Stimulated activated CD4-positive, alpha-beta T cell treated with anti-CD3 and anti-CD28 coated beads, Interleukin-15, amount 100 ng/mL, for 48 hours (primary cell): ENCODE data around the gene CGB2.

ENCODE experiments used
- DNase-seq, 2 donors: peaks; one replicate each; pipeline ENCODE4 v3.0.0-alpha.2; 2020; ENCODE audit warnings: low read depth in 2 of 2

The CGB2 gene

GRCh38 chr19:49031642-49032301 lies at the start of gene CGB2:
Gene CGB2 (plus strand): TSS chr19:49031890. CDS start chr19:49032096, 206 bp downstream.
- DNase-seq, result peak; percentile 74 to 82

- no peak for DNase-seq
Measured at GRCh38 chr19:48982280-48982679, 49.4 kb upstream of the CGB2 start.

- DNase-seq, result no peak
Measured at GRCh38 chr19:48985711-48986110, 46.0 kb upstream of the CGB2 start.

- no peak for DNase-seq
Measured at GRCh38 chr19:48986211-48986610, 45.5 kb upstream of the CGB2 start.

GRCh38 chr19:48987323-48987722 lies 44.4 kb upstream of the CGB2 start:
- DNase-seq, result no peak

GRCh38 chr19:48988286-48988685 lies 43.4 kb upstream of the CGB2 start:
- DNase-seq, result no peak

- no peak for DNase-seq
Measured at GRCh38 chr19:48988860-48989259, 42.8 kb upstream of the CGB2 start.

- no peak for DNase-seq
Measured at GRCh38 chr19:48989701-48990291, 41.9 kb upstream of the CGB2 start.

- no peak for DNase-seq
Measured at GRCh38 chr19:48990400-48990799, 41.3 kb upstream of the CGB2 start.

- DNase-seq, result no peak
Measured at GRCh38 chr19:48991011-48991609, 40.6 kb upstream of the CGB2 start.

GRCh38 chr19:48991873-48992580 lies 39.7 kb upstream of the CGB2 start:
- DNase-seq, result no peak

- no peak for DNase-seq
Measured at GRCh38 chr19:48992581-48993174, 39.0 kb upstream of the CGB2 start.

- peak; percentile 99 to 100 for DNase-seq
Measured at GRCh38 chr19:48993175-48994034, 38.3 kb upstream of the CGB2 start, which contains the start of the genes GYS1 and RUVBL2. Gene GYS1 (minus strand): TSS chr19:48993309. CDS start chr19:48993112, 197 bp downstream. Gene RUVBL2 (plus strand): TSS chr19:48993887. CDS start chr19:48993912, 25 bp downstream.

GRCh38 chr19:48994035-48994386 lies 37.7 kb upstream of the CGB2 start:
- no peak for DNase-seq

- peak in 1 of 2 donors; percentile 52 for DNase-seq
Measured at GRCh38 chr19:48997972-48998371, 33.7 kb upstream of the CGB2 start.

- peak in 1 of 2 donors; percentile 72 for DNase-seq
Measured at GRCh38 chr19:48999481-49000325, 32.0 kb upstream of the CGB2 start.

GRCh38 chr19:49004133-49004532 lies 27.6 kb upstream of the CGB2 start:
- DNase-seq, result no peak

- DNase-seq, result no peak
Measured at GRCh38 chr19:49004964-49005614, 26.6 kb upstream of the CGB2 start.

- DNase-seq, result no peak
Measured at GRCh38 chr19:49006905-49007304, 24.8 kb upstream of the CGB2 start.

GRCh38 chr19:49009828-49010227 lies 21.9 kb upstream of the CGB2 start:
- DNase-seq, result no peak
